Tibial nerve (tissue), 4 donors: ENCODE results near the gene TBX5.

Source experiments
- EP300 ChIP-seq, 2 donors: sonication (generic); formaldehyde crosslinking; IDR thresholded peaks; one replicate each; pipeline ENCODE4 v1.6.1; 2017; ENCODE audit warnings: antibody characterized with exemption in 2 of 2, mild to moderate bottlenecking in 1 of 2
- POLR2A ChIP-seq, 2 donors: fragments of 450-650 bp; IDR thresholded peaks; one replicate each; pipeline ENCODE4 v1.6.1; 2017; ENCODE audit warnings: antibody characterized with exemption in 2 of 2, mild to moderate bottlenecking in 2 of 2, moderate library complexity in 2 of 2
- TF ChIP-seq, protein P1 (sequence below), 5 experiments: fragments of 200-600 bp in 3 of 5; fragments of 450-650 bp in 2 of 5; sonication (generic) in 3 of 5; IDR thresholded peaks; one replicate each; pipeline ENCODE4 v1.5.1; 2016 to 2019; ENCODE audit warnings: antibody characterized with exemption in 5 of 5, mild to moderate bottlenecking in 3 of 5, moderate library complexity in 2 of 5

DNA sequence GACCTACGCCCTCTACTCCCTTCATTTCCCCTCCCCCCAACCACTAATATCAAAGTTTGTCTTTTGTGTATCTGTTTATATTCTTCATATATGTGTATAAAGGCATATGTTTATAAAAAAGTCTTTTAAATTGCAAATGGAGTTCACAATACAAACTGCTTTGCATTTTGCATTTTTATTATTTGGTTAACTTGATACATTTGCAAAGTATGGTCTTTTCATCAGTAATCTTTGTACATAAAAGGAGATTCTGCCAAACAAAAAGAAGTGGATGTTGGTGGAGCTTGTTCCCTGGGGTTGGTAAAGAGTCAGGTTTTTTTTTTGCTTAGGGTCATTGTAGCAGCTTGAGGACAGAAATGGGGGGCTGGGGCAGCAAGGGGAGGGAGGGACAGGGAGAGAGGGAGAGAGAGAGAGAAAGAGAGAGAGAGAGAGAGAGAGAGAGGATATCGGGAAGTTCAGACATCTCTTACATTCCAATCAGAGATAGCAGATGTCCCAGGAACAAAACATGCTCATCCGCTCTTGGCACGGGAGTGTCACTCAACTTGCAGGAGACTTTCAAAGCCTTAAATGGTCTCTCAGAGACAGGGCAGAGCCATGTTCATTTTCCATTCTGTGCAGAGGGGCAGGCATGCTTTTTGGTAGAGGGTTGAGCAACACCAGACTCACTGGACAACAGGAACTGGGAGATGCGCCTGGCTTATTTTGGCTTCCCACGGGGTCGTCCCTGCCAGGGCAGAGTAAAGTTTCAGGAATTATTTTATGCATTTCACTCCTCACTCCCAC, 44.8 kb upstream of the TBX5 start:
- TF ChIP-seq, protein P1, sequence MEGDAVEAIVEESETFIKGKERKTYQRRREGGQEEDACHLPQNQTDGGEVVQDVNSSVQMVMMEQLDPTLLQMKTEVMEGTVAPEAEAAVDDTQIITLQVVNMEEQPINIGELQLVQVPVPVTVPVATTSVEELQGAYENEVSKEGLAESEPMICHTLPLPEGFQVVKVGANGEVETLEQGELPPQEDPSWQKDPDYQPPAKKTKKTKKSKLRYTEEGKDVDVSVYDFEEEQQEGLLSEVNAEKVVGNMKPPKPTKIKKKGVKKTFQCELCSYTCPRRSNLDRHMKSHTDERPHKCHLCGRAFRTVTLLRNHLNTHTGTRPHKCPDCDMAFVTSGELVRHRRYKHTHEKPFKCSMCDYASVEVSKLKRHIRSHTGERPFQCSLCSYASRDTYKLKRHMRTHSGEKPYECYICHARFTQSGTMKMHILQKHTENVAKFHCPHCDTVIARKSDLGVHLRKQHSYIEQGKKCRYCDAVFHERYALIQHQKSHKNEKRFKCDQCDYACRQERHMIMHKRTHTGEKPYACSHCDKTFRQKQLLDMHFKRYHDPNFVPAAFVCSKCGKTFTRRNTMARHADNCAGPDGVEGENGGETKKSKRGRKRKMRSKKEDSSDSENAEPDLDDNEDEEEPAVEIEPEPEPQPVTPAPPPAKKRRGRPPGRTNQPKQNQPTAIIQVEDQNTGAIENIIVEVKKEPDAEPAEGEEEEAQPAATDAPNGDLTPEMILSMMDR (IDR thresholded peaks at IDR 0.05), result no peak
- TF ChIP-seq EP300 (IDR thresholded peaks at IDR 0.05) (no peak), POLR2A (IDR thresholded peaks at IDR 0.05) (no peak)
